Liver (tissue), 9 donors: ENCODE results near the gene ASB8. TPM values are rescaled to one million over a fixed set of nuclear protein-coding genes. Genes with fewer than 3 reads are reported as not detected.

Experiments
- DNase-seq: peaks from one replicate; pipeline ENCODE4 v3.0.0-alpha.2; 2017; ENCODE audit warnings: low spot score
- H3K27ac ChIP-seq, 2 donors: one replicate each; pipeline ENCODE4 v1.7.0; 2013; ENCODE audit warnings: inconsistent platforms in 2 of 2, low read length in 2 of 2, control low read depth in 1 of 2, low read depth in 1 of 2, mild to moderate bottlenecking in 1 of 2
- H3K27me3 ChIP-seq, 4 donors: one replicate each; pipeline versions ENCODE4 v1.6.1 to v1.7.0; 2013; ENCODE audit warnings: low read length in 3 of 4, inconsistent platforms in 1 of 4, mild to moderate bottlenecking in 1 of 4, moderate library complexity in 1 of 4; ENCODE audit not compliant: control insufficient read depth in 4 of 4, insufficient read depth in 4 of 4
- H3K36me3 ChIP-seq, 4 donors: one replicate each; pipeline versions ENCODE4 v1.6.1 to v1.7.0; 2013; ENCODE audit warnings: low read length in 3 of 4, mild to moderate bottlenecking in 3 of 4, low read depth in 1 of 4, moderate library complexity in 1 of 4; ENCODE audit not compliant: control insufficient read depth in 4 of 4, insufficient read depth in 3 of 4
- H3K4me1 ChIP-seq, 4 donors: one replicate each; pipeline versions ENCODE4 v1.6.1 to v1.7.0; 2013; ENCODE audit warnings: low read length in 3 of 4, mild to moderate bottlenecking in 3 of 4, moderate library complexity in 1 of 4; ENCODE audit not compliant: control insufficient read depth in 4 of 4, insufficient read depth in 4 of 4
- H3K4me3 ChIP-seq, 3 donors: one replicate each; pipeline versions ENCODE4 v1.6.1 to v1.7.0; 2013; ENCODE audit warnings: low read length in 3 of 3, control low read depth in 1 of 3, low read depth in 1 of 3, mild to moderate bottlenecking in 1 of 3
- H3K9ac ChIP-seq, 2 donors: one replicate each; pipeline ENCODE4 v1.7.0; 2013; ENCODE audit warnings: low read length in 2 of 2, mild to moderate bottlenecking in 2 of 2, moderate library complexity in 2 of 2, control low read depth in 1 of 2, low read depth in 1 of 2
- H3K9me3 ChIP-seq, 4 donors: one replicate each; pipeline versions ENCODE4 v1.6.1 to v1.7.0; 2013; ENCODE audit warnings: low read length in 3 of 4; ENCODE audit not compliant: control insufficient read depth in 4 of 4
- EGR1 ChIP-seq, 2 donors: IDR thresholded peaks; 2 replicates each; pipeline ENCODE4 v1.6.1; 2016 to 2018; ENCODE audit warnings: antibody characterized with exemption in 2 of 2, low read depth in 2 of 2
- FOXA2 ChIP-seq: IDR thresholded peaks from 2 replicates; pipeline ENCODE4 v1.6.1; 2016; ENCODE audit warnings: antibody characterized with exemption
- GABPA ChIP-seq, 2 donors: IDR thresholded peaks in 1 of 2; conservative IDR thresholded peaks in 1 of 2; 2 replicates each; pipeline ENCODE4 v1.6.1; 2016; ENCODE audit warnings: antibody characterized with exemption in 2 of 2, mild to moderate bottlenecking in 1 of 2, moderate library complexity in 1 of 2
- HNF4G ChIP-seq: IDR thresholded peaks from 2 replicates; pipeline ENCODE4 v1.6.1; 2016; ENCODE audit warnings: antibody characterized with exemption
- RAD21 ChIP-seq, 2 donors: IDR thresholded peaks; 2 replicates each; pipeline ENCODE4 v1.6.1; 2016; ENCODE audit warnings: antibody characterized with exemption in 2 of 2, mild to moderate bottlenecking in 2 of 2
- TAF1 ChIP-seq: conservative IDR thresholded peaks from 2 replicates; pipeline ENCODE4 v1.6.1; 2016; ENCODE audit warnings: antibody characterized with exemption, mild to moderate bottlenecking
- YY1 ChIP-seq: IDR thresholded peaks from 2 replicates; pipeline ENCODE4 v1.6.1; 2016; ENCODE audit warnings: antibody characterized with exemption, mild to moderate bottlenecking
- WGBS: extraction: QIAGEN DNeasy Blood & Tissue Kit; methylation state at CpG from one replicate; pipeline ENCODE4 v1.1.7; 2013; 5-methylcytosine and 5-hydroxymethylcytosine counted together
- polyA plus RNA-seq, 2 donors: library from polyadenylated mRNA; stranded (reverse) in 1 of 2; unstranded in 1 of 2; fragments of 200-250 nt in 1 of 2; fragments of >200 nt in 1 of 2; fragmentation: Nextera tagmentation in 1 of 2; extraction: Ambion mirVana in 1 of 2; gene quantifications; one replicate each; pipeline versions ENCODE4 v1.2.1 to v1.2.3, GENCODE V29; 2013 to 2015
- total RNA-seq, 2 donors: library from RNA; depleted of rRNA; stranded (reverse); fragments of >200 nt; gene quantifications; one replicate each; pipeline ENCODE4 v1.2.3, GENCODE V29; 2014
- TF ChIP-seq, protein P1 (sequence below): IDR thresholded peaks from 2 replicates; pipeline ENCODE4 v1.6.1; 2016; ENCODE audit warnings: antibody characterized with exemption
- TF ChIP-seq, protein P2 (sequence below): fragments of 150-350 bp; IDR thresholded peaks from 2 replicates; pipeline ENCODE4 v1.5.1; 2017; ENCODE audit warnings: improper control_type of control experiment, low read depth, low read length; ENCODE audit not compliant: missing input control
- TF ChIP-seq, protein P3 (sequence below): IDR thresholded peaks from 2 replicates; pipeline ENCODE4 v1.6.1; 2016; ENCODE audit warnings: antibody characterized with exemption
- TF ChIP-seq, protein P4 (sequence below): IDR thresholded peaks from 2 replicates; pipeline ENCODE4 v1.6.1; 2016; ENCODE audit warnings: antibody characterized with exemption, mild to moderate bottlenecking
- donor health status: healthy.
- donor health status: healthy.
- donor health status: healthy.
- donor health status: healthy.
- donor health status: healthy.

The ASB8 gene
- total and polyA plus RNA-seq, 4 donors, result 17.0 to 23.5 (median 18.2) TPM

DNA sequence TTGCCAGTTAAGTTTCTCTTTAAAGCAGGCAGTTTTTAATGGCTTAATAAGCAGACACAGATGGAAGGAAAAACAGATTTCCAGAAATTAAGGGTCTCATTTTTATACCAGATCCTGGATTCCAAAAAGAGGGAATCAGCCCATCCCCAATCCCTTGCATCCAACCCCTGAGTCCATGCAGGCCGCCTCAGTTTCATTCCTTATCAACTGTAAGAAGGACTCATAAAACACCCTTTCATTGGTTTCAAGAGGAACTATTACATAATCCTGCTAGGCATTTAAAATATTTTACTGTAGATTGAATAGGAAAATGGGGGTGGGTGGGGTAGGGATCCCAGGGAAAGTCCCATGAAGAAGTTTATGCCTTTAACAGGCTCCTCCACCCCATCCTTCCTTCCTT is 35.5 kb upstream of the ASB8 start:
- H3K4me1 ChIP-seq, result peaks cover 0 to 8% (median 3%) of the 10 kb centered on the region in 4 donors
- no peak for TF ChIP-seq FOXA2
- TF ChIP-seq, protein P1, sequence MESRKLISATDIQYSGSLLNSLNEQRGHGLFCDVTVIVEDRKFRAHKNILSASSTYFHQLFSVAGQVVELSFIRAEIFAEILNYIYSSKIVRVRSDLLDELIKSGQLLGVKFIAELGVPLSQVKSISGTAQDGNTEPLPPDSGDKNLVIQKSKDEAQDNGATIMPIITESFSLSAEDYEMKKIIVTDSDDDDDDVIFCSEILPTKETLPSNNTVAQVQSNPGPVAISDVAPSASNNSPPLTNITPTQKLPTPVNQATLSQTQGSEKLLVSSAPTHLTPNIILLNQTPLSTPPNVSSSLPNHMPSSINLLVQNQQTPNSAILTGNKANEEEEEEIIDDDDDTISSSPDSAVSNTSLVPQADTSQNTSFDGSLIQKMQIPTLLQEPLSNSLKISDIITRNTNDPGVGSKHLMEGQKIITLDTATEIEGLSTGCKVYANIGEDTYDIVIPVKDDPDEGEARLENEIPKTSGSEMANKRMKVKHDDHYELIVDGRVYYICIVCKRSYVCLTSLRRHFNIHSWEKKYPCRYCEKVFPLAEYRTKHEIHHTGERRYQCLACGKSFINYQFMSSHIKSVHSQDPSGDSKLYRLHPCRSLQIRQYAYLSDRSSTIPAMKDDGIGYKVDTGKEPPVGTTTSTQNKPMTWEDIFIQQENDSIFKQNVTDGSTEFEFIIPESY, result no peak
- TF ChIP-seq, protein P2, sequence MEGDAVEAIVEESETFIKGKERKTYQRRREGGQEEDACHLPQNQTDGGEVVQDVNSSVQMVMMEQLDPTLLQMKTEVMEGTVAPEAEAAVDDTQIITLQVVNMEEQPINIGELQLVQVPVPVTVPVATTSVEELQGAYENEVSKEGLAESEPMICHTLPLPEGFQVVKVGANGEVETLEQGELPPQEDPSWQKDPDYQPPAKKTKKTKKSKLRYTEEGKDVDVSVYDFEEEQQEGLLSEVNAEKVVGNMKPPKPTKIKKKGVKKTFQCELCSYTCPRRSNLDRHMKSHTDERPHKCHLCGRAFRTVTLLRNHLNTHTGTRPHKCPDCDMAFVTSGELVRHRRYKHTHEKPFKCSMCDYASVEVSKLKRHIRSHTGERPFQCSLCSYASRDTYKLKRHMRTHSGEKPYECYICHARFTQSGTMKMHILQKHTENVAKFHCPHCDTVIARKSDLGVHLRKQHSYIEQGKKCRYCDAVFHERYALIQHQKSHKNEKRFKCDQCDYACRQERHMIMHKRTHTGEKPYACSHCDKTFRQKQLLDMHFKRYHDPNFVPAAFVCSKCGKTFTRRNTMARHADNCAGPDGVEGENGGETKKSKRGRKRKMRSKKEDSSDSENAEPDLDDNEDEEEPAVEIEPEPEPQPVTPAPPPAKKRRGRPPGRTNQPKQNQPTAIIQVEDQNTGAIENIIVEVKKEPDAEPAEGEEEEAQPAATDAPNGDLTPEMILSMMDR, result no peak
- TF ChIP-seq EGR1 (IDR thresholded peaks at IDR 0.05; ENCODE audit: low read depth in 2 of 2), result no peak
- H3K9me3 ChIP-seq, result no peaks in the 10 kb centered on the region
- H3K27me3 ChIP-seq, result no peaks in the 10 kb centered on the region
- DNase-seq, result no peak
- WGBS, result 84% methylated on average over 1 of the region's 1 CpG
- no peak overlapping the region for H3K27ac ChIP-seq
- no peak overlapping the region for H3K9ac ChIP-seq
- H3K4me3 ChIP-seq, result no peak overlapping the region
- H3K36me3 ChIP-seq, result no peaks in the 10 kb centered on the region

DNA sequence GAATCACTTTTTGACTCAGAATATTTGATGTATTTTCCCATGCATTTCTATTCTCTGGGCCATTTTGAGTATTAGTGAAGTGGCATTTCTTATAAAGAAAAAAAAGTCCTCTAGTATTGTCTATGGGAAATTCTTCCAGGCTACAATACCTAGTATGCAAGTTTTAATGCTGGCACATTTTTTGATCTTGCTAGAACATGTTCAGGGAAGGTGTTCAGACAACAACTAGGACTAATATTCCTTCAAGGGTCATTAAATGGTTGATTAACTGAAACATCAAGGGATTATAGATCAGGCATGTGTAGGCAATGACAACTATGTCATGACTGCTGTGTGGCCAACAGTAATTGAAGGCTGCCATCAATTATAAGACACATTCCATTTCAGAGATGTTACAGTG is 33.8 kb upstream of the ASB8 start:
- DNase-seq, result no peak
- no peak overlapping the region for H3K9ac ChIP-seq
- H3K36me3 ChIP-seq, result no peaks in the 10 kb centered on the region
- H3K4me3 ChIP-seq, result no peak overlapping the region
- peaks cover 0 to 2% (median 0%) of the 10 kb centered on the region in 4 donors for H3K27me3 ChIP-seq
- H3K9me3 ChIP-seq, result no peaks in the 10 kb centered on the region
- no peak overlapping the region for H3K27ac ChIP-seq
- H3K4me1 ChIP-seq, result peaks cover 0 to 2% (median 0%) of the 10 kb centered on the region in 4 donors
- TF ChIP-seq, protein P3, sequence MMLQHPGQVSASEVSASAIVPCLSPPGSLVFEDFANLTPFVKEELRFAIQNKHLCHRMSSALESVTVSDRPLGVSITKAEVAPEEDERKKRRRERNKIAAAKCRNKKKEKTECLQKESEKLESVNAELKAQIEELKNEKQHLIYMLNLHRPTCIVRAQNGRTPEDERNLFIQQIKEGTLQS, result no peak
- no peak for TF ChIP-seq RAD21 (IDR thresholded peaks at IDR 0.05)

DNA sequence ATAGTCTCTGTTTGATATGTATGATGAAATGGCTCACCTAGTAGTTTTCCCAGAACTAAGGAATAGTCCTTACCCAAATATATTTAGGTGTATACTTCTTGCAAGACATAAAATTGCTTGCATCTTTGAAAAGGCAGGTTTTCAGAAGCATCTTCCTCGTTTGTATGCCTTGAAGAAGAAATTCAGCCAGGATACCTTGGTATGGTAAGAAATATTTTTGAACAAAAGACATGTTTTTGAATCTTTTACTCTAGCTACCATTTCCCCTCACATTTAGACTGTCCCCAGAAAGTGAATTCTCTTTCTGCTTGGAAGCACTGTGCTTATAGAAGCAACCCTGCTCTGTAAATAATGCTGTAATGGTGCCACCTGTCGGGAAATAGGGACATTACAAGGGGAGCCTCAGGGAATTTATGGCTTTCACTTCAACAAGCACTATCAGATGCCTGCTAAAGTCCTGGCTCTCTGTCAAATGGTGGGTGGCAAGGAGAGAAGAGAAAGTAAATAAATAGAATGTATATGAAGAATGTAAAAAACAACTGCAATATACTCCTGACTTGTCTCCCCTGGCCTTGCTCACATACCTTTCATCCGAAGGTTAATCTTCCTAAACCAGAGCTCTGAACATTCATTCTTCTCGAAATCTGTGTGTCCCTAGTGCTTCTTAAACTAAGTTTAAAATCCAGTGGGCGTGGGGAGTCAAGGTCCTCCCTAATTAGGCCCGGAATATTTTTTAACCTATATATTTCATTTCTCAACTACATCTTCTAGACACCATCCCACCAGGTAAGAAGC is 32.2 kb upstream of the ASB8 start:
- Histone ChIP-seq H3K4me3 (no peak overlapping the region), H3K9me3 (no peaks in the 10 kb centered on the region), H3K4me1 (no peaks in the 10 kb centered on the region), H3K27ac (no peak overlapping the region), H3K9ac (no peak overlapping the region), H3K27me3 (peaks cover 0 to 6% (median 0%) of the 10 kb centered on the region in 4 donors), H3K36me3 (no peaks in the 10 kb centered on the region)
- TF ChIP-seq GABPA (IDR thresholded peaks at IDR 0.05 in 1 of 2, conservative IDR thresholded peaks at IDR 0.05 in 1 of 2), result no peak
- TF ChIP-seq, protein P2, result peak; percentile 90
- no peak for TF ChIP-seq HNF4G
- TF ChIP-seq, protein P4, sequence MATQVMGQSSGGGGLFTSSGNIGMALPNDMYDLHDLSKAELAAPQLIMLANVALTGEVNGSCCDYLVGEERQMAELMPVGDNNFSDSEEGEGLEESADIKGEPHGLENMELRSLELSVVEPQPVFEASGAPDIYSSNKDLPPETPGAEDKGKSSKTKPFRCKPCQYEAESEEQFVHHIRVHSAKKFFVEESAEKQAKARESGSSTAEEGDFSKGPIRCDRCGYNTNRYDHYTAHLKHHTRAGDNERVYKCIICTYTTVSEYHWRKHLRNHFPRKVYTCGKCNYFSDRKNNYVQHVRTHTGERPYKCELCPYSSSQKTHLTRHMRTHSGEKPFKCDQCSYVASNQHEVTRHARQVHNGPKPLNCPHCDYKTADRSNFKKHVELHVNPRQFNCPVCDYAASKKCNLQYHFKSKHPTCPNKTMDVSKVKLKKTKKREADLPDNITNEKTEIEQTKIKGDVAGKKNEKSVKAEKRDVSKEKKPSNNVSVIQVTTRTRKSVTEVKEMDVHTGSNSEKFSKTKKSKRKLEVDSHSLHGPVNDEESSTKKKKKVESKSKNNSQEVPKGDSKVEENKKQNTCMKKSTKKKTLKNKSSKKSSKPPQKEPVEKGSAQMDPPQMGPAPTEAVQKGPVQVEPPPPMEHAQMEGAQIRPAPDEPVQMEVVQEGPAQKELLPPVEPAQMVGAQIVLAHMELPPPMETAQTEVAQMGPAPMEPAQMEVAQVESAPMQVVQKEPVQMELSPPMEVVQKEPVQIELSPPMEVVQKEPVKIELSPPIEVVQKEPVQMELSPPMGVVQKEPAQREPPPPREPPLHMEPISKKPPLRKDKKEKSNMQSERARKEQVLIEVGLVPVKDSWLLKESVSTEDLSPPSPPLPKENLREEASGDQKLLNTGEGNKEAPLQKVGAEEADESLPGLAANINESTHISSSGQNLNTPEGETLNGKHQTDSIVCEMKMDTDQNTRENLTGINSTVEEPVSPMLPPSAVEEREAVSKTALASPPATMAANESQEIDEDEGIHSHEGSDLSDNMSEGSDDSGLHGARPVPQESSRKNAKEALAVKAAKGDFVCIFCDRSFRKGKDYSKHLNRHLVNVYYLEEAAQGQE, result no peak
- TF ChIP-seq YY1, result no peak
- peak; percentile 79 to 83 for TF ChIP-seq RAD21 (IDR thresholded peaks at IDR 0.05)
- TF ChIP-seq TAF1, result no peak
- 41% methylated on average over 6 of the region's 6 CpGs for WGBS
- peak; percentile 75 for DNase-seq
